Measurements from ENCODE around the gene ATP13A2.

Gene ATP13A2, protein sequence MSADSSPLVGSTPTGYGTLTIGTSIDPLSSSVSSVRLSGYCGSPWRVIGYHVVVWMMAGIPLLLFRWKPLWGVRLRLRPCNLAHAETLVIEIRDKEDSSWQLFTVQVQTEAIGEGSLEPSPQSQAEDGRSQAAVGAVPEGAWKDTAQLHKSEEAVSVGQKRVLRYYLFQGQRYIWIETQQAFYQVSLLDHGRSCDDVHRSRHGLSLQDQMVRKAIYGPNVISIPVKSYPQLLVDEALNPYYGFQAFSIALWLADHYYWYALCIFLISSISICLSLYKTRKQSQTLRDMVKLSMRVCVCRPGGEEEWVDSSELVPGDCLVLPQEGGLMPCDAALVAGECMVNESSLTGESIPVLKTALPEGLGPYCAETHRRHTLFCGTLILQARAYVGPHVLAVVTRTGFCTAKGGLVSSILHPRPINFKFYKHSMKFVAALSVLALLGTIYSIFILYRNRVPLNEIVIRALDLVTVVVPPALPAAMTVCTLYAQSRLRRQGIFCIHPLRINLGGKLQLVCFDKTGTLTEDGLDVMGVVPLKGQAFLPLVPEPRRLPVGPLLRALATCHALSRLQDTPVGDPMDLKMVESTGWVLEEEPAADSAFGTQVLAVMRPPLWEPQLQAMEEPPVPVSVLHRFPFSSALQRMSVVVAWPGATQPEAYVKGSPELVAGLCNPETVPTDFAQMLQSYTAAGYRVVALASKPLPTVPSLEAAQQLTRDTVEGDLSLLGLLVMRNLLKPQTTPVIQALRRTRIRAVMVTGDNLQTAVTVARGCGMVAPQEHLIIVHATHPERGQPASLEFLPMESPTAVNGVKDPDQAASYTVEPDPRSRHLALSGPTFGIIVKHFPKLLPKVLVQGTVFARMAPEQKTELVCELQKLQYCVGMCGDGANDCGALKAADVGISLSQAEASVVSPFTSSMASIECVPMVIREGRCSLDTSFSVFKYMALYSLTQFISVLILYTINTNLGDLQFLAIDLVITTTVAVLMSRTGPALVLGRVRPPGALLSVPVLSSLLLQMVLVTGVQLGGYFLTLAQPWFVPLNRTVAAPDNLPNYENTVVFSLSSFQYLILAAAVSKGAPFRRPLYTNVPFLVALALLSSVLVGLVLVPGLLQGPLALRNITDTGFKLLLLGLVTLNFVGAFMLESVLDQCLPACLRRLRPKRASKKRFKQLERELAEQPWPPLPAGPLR

DNA sequence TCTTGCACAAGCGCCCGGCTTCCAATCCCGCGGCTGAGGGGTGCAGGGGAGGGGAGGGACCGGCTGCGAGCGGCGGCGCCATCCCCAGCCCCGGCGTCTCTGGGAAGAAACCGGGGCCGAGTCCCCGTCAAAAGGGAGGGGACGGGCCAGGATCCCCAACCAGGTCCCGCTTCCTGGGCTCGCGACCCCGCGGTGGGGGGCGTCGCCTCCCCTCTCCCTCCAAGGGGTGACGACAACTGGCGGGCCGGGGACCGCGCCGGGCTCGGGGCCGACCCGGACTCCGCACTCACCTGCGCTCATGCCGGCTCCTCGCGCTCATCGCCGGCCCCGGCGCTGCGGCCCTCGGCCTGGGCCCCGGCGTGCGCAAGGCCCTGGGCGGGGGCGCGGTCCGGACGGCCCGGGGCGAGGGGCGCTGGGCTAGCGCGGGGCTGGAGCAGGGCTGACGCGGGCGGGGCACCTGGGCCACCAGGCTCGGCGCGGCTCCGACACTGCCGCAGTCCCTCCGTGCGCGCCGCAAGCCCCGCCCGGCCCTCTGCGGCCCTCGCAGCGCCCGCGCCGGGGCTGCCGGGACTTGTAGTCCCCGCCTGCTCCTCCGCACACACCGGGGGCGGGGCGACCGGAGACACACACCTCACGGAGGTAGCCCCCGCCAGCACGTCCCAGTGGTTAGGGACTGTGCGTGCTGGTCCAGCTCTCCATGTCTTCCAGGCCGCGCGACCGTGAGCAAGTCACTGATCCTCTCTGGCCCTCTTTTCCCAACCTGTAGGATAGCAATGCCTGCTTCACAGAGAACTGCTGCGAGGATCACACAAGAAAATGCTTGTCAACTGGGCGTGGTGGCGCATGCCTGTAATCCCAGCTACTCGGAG lies at the start of gene ATP13A2:
Gene ATP13A2 (minus strand): TSS at position 490 of the 869 bp plus-strand sequence. CDS start 190 bp downstream, at position 300.
- DNase-seq: peak; percentile 73 to 97

DNA sequence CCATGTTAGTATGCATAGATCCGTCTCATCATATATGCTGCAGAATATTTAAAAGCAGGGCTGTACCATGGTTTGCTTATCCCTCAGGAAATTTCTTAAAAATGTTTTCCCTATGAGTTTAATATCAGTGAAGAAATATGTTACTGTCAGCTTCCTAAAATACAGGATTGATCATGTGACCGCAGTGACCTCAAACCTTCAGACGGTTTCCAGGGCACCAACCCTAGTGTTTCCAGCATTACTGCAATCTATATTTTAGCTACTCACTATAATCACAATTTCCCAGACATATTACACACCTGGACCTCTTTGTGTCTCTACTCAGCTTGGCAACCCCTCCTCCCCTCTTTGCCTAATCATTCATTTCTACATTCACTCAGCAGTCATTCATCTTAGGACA lies 49.8 kb upstream of the ATP13A2 start:
- no peak for DNase-seq

DNA sequence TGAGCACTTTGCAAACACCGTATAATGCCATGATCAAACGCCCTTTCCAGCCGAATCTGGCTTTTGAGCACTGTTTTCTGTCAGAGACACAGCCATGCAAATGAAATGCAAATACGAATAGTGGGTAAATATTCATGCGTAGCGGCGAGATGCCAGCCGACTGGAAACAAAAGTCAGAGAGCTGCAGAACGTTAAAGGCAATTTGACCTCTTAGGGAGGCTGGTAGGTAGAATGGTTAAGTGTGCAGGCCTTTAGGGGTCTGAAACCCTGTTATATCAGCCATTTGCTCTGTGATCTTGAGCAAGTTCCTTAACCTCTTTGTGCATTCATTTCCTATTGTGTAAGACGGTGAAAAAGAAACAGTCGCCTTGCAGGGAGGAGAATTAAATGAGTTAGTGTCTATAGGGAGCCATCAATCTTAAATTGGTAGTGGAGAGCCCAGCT lies 48.6 kb upstream of the ATP13A2 start:
- DNase-seq: peak; percentile 96 to 97

DNA sequence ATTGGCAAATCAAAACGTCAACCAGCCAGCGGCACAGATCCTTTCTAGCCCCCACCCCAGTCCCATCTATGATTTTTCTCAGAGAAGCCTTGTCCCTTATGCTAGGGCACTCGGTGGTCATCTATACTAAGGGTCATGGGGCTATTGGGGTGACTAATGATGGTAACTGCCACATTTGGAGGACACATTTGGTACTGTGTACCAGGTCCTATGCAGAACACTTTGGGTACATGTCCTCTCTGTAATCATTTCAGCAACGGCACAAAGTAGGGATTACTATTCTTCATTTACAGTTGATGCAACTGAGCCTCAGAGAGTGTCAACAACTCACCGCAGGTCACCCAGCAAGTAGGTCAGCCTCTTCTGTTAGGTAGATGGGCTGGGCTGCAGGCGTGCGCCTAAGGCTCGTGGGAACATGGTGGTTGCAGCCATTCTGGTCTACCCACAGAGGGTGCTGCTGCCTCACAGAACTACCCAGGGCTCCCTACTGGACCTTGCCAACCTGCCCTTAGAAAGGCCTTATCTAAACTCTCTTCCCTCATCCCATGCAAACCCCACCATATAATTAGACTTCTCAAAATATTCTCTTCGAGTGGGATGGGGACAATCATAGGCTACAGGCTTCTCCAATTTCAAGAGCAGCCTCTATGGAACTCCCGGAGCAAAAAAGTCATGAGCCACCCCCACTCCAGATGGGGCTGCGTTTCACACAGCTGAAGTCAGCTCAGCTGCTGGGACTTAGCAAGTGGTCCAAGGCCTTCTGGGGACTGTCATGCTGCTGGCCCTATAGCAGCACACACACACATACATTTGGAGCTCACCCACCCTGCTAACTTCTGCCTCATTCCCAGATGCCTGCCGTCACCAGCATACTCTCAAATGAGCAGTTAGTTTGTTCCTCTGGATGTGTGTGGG lies 47.9 kb upstream of the ATP13A2 start:
- peak; percentile 79 to 93 for DNase-seq

DNA sequence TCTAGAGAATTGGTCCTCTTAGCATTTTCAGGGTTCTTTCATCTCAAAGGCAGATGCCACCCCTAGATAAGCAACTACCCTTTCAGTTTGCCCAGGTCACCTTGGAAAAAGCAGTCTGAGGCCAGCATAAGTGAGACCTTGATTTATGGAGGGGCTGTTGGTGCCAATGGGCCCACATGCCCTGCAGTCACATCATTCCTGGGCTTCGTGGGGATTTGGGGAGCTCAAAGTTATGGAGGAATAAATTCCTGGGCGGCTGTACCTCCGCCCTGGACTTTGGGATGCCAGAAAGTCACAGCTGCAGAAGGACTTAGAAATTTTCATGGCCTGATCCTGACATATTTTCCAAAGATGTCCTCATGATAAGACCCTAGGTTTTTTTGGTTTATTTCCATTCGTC lies 44.8 kb upstream of the ATP13A2 start:
- no peak for DNase-seq

DNA sequence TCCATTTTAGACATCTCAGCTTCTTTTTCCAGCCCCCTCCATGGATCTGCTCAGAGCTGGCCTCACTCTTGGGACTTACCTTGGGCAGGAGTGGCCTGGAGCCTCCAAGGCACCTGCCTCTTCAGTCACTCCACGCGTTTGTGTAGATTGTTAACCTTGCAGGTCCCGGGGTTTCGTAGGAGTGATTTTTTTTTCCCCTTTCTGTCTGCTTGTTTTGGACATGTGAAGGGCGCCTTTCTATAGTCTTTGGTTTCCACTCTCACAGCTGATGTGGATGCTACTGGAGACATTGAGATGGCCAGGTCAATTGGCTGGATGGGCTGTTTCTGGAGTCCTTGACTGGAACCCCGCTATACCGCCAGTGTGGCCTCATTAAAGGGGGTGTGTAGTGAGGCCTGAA lies 44.1 kb upstream of the ATP13A2 start:
- DNase-seq: no peak

DNA sequence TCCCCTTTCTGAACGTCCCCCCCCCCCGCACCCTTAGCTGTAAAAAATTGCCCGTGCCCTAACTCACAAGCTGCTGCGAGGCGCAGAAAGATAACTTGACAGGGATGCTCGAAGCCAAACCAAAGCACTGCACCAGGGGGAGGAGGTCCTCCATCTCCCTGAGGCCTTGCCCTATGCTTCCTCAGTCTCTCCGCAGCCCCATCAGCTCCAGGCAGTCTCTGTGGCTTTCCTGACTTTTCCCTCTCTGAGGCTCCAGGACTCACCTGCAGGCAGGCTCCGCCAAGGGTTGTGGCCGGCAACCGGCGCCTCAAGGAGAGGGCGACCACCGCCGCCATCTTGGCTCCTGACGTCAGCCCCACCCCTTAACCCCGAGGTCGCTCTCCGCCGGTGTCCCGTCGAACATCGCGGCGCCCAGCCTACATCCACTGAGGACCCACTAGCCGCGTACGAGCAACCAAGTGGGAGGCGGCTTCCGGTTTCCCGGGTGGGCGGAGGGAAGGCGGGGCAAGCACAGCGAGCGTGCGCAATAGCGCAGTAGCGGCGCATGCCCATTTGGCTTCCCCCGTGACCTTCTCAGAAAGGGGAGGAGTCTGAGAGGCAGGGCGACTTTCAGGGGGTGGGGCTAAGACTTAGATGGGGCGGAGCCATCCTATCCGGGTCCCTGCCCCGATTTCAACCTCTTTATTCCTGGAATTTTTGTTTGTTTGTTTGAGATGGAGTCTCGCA lies 42.1 kb upstream of the ATP13A2 start, which contains the start of gene SDHB:
Gene SDHB (minus strand): TSS at position 348 of the 726 bp plus-strand sequence. CDS start 13 bp downstream, at position 335.
- peak; percentile 92 to 99 for DNase-seq

DNA sequence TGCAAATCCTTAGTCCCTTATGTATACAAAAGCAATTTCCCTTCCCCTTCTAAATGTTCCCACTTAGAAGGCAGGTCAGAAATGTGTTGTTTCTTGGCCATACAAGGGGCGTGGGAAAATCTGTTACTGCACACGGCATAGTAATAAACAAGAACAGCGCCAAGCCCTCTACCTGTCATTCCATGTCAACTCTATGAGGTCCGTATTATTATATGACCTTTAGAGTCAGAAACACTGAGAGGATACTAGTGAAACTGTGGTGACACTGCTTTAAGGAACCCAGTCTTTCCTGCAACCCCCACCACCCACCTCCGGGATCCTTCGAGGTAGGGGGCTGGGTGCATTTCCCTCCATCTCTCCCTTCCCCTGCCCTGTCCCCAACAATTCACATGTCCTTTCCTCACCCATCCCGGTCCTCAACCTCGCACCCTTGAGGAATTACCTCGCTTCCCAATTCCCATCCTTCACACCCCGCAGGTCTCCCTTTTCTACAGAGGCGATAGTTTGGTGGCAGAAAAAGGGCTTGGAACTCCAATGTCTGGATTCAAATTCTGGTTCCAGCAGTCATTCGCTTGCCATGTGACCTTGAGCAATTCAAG lies 41.5 kb upstream of the ATP13A2 start:
- no peak for DNase-seq

DNA sequence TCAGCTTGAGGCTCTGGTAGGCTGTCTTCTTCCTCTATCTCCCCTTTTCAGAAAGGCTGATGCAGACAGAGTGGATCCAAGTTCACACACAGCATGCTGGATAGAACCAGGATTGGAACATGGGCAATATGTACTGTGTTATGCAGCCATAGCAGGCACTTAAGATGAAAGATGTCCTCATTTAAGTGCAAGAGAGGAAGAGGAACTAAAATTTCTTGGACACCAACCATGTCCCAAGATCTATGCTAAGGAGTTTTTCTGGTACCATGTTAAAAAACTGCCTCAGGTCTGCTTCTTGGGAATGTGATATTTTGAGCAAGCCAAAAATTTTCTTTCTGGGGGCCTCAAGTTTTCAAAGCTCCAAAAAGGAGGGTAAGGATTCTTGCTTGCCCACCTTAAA lies 40.9 kb upstream of the ATP13A2 start:
- DNase-seq: no peak

DNA sequence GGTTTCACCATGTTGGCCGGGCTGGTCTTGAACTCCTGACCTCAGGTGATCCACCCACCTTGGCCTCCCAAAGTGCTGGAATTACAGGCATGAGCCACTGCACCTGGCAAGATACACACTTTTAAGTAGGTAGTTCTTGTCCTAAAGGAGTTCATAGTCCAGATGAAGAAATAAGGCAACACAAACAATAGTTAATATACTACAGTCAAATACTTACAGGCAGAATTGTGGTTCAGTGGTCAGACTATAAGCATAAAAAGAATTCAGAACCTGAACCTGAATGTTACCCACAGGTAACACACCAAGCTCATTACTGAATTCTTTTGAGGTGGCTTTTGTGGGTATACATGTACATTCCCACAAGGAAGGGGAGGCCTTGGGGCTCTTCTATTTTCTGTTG lies 40.3 kb upstream of the ATP13A2 start:
- no peak for DNase-seq

DNA sequence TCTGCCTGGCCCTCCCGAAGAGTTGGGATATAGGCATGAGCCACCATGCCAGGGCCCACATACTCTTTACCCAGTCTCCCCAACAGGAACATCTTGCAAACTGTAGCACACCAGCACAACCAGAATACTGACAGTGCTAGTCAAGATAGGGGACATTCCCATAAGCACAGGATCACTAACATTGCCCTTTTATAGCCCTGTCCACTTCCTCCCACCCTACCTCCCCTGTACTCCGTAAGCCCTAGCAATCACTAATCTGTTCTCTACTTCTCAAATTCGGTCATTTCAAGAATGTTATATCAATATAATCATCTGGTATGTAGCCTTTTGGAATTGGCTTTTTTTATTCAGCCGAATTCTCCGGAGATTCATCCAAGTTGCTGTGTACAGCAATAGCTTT lies 36.2 kb upstream of the ATP13A2 start:
- DNase-seq: no peak

DNA sequence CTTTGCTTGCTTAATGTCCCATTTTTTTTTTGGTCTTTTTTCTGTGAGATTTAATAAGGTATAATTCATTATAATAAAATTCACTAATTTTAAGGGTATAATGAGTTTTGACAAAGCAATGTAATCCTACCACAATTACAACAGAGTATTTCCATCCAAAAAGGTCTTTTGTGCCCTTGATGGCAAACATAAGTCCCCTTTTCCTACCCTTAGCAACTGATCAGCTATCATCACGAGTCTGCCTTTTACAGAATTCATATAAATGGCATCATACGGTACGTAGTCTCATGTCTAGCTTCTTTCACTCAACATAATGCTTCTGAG lies 34.6 kb upstream of the ATP13A2 start:
- DNase-seq: no peak

DNA sequence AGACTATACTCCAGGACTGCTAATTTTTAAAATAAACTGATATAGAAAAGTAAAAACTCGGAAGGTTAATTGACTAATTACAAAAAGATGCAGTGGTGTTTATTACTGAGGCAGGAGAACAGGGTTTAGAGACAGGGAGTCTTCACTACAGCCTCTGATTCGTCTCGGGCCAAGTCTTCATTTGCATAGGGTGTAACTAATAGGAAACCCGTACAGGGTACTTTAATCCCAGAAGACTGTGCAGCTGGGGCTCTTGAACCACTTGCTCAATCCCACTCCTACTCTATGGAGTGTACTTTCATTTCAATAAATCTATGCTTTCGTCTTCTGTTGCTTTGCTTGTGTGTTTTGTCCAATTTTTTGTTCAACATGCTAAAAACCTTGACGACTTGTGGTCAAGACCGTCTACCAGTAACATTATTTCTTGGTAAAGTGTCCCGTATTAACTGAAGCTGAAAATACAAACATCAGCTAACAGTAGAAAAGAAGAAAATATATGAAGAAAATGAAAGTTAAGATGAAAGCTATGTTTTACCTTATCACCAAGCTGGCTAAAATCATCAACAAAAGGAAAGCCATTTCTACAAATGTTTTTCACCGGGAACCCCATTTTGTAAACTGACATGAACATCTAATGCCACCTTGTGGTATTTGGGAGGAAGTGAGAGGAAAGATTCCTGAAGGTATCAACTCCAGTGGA lies 34.1 kb upstream of the ATP13A2 start:
- DNase-seq: peak; percentile 32 to 76

DNA sequence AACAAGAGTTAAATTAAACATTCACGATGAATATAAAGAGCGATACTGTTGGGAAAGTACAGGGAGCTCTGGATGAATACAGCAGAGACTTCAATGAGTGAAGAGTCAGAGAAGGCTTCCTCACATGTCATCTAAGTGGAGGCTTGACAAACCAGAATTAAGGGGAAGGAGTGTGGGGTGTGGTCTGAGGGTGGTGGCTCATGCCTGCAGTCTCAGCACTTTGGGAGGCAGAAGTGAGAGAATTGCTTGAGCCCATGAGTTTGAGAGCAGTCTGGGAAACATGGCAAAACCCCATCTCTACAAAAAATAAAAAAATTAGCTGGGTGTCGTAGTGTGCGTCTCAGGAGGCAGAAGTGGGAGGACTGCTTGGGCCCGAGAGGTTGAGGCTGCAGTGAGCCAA lies 33.4 kb upstream of the ATP13A2 start:
- DNase-seq: no peak

DNA sequence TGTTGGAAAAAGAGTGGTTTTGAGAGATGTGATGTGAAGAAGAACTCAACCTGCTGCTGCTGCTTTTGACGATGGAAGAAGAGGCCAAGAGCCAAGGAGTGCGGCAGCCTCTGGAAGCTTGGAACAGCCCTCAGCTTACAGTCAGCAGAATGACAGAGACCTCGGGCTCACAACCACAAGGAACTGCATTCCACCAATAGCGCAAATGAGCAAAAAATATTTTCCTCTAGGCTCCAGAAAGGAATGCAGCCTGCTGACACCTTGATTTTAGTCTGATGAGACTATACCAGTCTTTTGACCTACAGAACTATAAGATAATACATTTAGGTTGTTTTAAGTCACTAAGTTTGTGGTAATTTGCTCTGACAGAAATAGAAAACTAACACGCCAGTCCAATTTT lies 31.9 kb upstream of the ATP13A2 start:
- DNase-seq: no peak

DNA sequence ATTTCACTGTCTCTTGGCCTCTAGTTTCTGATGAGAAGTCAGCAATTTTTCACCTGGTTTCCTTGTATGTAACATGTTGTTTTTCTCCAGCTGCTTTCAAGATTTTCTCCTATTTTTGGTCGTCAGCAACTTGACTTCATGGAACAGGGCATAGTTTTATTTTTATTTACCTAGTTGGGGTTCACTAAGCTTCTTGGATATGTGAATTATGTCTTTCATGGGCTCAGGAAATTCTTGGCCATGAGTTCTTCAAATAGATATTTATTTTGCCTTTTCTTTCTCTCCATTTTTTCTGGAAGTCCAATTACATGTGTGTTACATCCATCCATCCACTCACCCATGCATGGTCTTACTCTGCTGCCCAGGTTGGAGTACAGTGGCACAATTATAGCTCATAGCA lies 28.4 kb upstream of the ATP13A2 start:
- no peak for DNase-seq

DNA sequence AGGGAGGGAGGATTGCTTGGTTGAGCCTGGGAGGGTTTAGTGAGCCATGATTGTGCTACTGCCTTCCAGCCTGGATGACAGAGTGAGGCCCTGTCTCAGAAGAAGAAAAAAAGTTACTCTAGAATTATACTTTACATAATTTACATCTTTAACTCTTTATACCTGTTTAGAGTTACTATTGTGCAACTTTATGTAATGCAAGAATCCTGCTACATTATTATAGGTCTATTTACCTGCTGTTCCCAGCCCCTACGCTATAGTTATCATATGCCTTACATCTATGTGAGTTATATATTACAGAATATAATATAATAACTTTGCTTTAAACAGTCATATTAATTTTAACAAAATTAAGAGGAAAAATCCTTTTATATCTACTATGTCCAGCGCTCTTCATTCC lies 27.8 kb upstream of the ATP13A2 start:
- DNase-seq: no peak

DNA sequence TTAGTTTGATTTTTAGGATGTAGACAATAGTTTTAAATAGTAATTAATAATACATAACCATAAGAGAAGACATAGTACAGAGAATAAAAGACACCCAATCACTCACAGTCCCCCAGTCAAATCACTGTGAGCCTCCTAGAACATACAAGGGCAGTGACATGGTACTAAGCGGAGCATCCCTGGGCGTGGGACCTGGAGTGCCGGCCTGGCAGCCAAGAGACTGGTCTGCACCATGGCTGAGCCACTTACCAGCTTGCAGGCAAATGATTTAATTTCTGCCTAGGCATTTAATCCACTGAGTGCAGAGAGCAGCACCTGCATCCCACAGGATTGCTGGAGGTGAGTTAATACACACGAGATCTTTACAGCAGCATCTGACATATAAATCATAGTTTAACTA lies 21.8 kb upstream of the ATP13A2 start:
- no peak for DNase-seq

DNA sequence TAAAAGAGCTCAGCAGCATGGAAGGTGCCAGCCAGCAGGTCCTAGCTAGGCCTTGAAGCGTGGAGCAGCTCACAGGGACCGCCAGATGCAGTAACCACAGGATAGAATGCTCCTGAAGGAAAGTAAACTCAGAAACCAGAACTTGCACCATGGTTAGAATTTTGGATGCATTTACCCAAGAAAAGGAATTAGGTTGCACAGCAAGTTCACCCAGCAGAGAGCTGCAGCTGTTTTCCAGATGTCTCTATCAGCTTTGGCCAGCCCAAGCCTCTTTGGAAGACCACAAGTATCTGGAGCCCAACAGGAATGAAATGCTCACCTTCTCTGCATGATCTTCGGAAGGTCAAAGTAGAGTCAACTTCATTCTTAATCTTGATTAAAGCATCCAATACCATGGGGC lies 21.0 kb upstream of the ATP13A2 start:
- no peak for DNase-seq

All from NCI-H526 (cell line).